Smooth muscle cell (in vitro differentiated cells): ENCODE results near the gene INSR. TPM values are rescaled to one million over a fixed set of nuclear protein-coding genes. Genes with fewer than 3 reads are reported as not detected.

Experiments used
- DNase-seq: peaks from one replicate; lab custom pipeline; 2025; ENCODE audit not compliant: unreplicated experiment; lab: John Stamatoyannopoulos, UW
- H2AFZ ChIP-seq: fragments of 200-600 bp; sonication (generic); 2 replicates; pipeline ENCODE4 v1.6.0; 2016; ENCODE audit warnings: antibody characterized with exemption, low read depth, mild to moderate bottlenecking
- H3F3A ChIP-seq: fragments of 200-600 bp; sonication (generic); 2 replicates; pipeline ENCODE4 v1.6.0; 2017; ENCODE audit warnings: antibody characterized with exemption, low read depth
- H3K27ac ChIP-seq: fragments of 200-600 bp; sonication (generic); 2 replicates; pipeline ENCODE4 v1.5.1; 2016; ENCODE audit warnings: low read depth, mild to moderate bottlenecking
- H3K27me3 ChIP-seq: fragments of 200-600 bp; sonication (generic); 2 replicates; pipeline ENCODE4 v1.6.1; 2016; ENCODE audit warnings: low read depth, mild to moderate bottlenecking
- H3K36me3 ChIP-seq: fragments of 200-600 bp; sonication (generic); 2 replicates; pipeline ENCODE4 v1.5.1; 2016; ENCODE audit warnings: low read depth
- H3K4me1 ChIP-seq: fragments of 200-600 bp; sonication (generic); 2 replicates; pipeline ENCODE4 v1.5.1; 2016; ENCODE audit warnings: low read depth
- H3K4me2 ChIP-seq: fragments of 200-600 bp; sonication (generic); 2 replicates; pipeline ENCODE4 v1.6.0; 2016; ENCODE audit warnings: mild to moderate bottlenecking
- H3K4me3 ChIP-seq: fragments of 200-600 bp; sonication (generic); 2 replicates; pipeline ENCODE4 v1.5.1; 2016; ENCODE audit warnings: mild to moderate bottlenecking
- H3K79me2 ChIP-seq: fragments of 200-600 bp; sonication (generic); 2 replicates; pipeline ENCODE4 v1.6.0; 2016; ENCODE audit warnings: low read depth, mild to moderate bottlenecking
- H3K9ac ChIP-seq: fragments of 200-600 bp; sonication (generic); 2 replicates; pipeline ENCODE4 v1.6.0; 2016; ENCODE audit warnings: low read depth
- H3K9me3 ChIP-seq: fragments of 200-600 bp; sonication (generic); replicated peaks from 2 replicates; pipeline ENCODE4 v1.5.1; 2016; ENCODE audit warnings: low read depth
- H4K20me1 ChIP-seq: fragments of 200-600 bp; sonication (generic); 2 replicates; pipeline ENCODE4 v1.6.0; 2016; ENCODE audit warnings: low read depth
- CTCF ChIP-seq: fragments of 200-600 bp; sonication (generic); IDR thresholded peaks from 2 replicates; pipeline ENCODE4 v1.5.1; 2017; ENCODE audit warnings: borderline replicate concordance, mild to moderate bottlenecking, antibody characterized with exemption; ENCODE audit not compliant: insufficient read depth, poor library complexity, severe bottlenecking
- WGBS: methylation state at CpG from one replicate; pipeline ENCODE4 v1.1.7; 2016; ENCODE audit warnings: low lambda C conversion rate; 5-methylcytosine and 5-hydroxymethylcytosine counted together
- polyA plus RNA-seq: library from polyadenylated mRNA; unstranded; fragments of >200 nt; fragmentation: Nextera tagmentation; extraction: Ambion mirVana; gene quantifications from 2 replicates; pipeline ENCODE4 v1.2.1, GENCODE V29; 2016
- total RNA-seq: library from RNA; depleted of rRNA; stranded (reverse); fragments of >200 nt; gene quantifications from 2 replicates; pipeline ENCODE4 v1.2.3, GENCODE V29; 2014

Gene INSR
- total and polyA plus RNA-seq, 2 experiments from 2014 or later, result 2.8 to 12.7 TPM

- no peaks in the 10 kb centered on the region for H3K9me3 ChIP-seq
- H3K79me2 ChIP-seq, result no peaks in the 10 kb centered on the region
These were observed 26.2 kb downstream of the INSR start for GRCh38 chr19:7267792-7268704.

GRCh38 chr19:7266832-7267231 is 27.4 kb downstream of the INSR start:
- no peak overlapping the region for H3K4me3 ChIP-seq
- H3K4me1 ChIP-seq, result no peaks in the 10 kb centered on the region
- H3K9ac ChIP-seq, result no peak overlapping the region
- H3K9me3 ChIP-seq, result no peaks in the 10 kb centered on the region
- no peak overlapping the region for H3K4me2 ChIP-seq
- no peak for TF ChIP-seq CTCF
- no peaks in the 10 kb centered on the region for H3K36me3 ChIP-seq
- no peak overlapping the region for H2AFZ ChIP-seq
- H3K27ac ChIP-seq, result no peak overlapping the region
- H4K20me1 ChIP-seq, result peaks cover 6% of the 10 kb centered on the region
- no peaks in the 10 kb centered on the region for H3K27me3 ChIP-seq
- H3K79me2 ChIP-seq, result no peaks in the 10 kb centered on the region
- no peak for DNase-seq
- WGBS, result 95% methylated on average over 7 of the region's 7 CpGs
- no peaks in the 10 kb centered on the region for H3F3A ChIP-seq

More at GRCh38 chr19:7267792-7268704, 26.2 kb downstream of the INSR start:
- no peaks in the 10 kb centered on the region for H3K36me3 ChIP-seq
- H3K4me2 ChIP-seq, result no peak overlapping the region
- WGBS, result 96% methylated on average over 22 of the region's 22 CpGs
- DNase-seq, result no peak
- H4K20me1 ChIP-seq, result peaks cover 11% of the 10 kb centered on the region
- H3K9ac ChIP-seq, result no peak overlapping the region
- no peak for TF ChIP-seq CTCF
- H3K4me1 ChIP-seq, result no peaks in the 10 kb centered on the region
- H3K4me3 ChIP-seq, result no peak overlapping the region
- H3F3A ChIP-seq, result no peaks in the 10 kb centered on the region
- no peak overlapping the region for H3K27ac ChIP-seq
- no peaks in the 10 kb centered on the region for H3K27me3 ChIP-seq
- no peak overlapping the region for H2AFZ ChIP-seq

GRCh38 chr19:7265963-7266362 is 28.3 kb downstream of the INSR start:
- DNase-seq, result no peak
- H3K36me3 ChIP-seq, result no peaks in the 10 kb centered on the region
- H3K9ac ChIP-seq, result no peak overlapping the region
- H3K27me3 ChIP-seq, result no peaks in the 10 kb centered on the region
- H3K79me2 ChIP-seq, result no peaks in the 10 kb centered on the region
- no peaks in the 10 kb centered on the region for H3F3A ChIP-seq
- H4K20me1 ChIP-seq, result peaks cover 6% of the 10 kb centered on the region
- no peak overlapping the region for H3K4me2 ChIP-seq
- H3K9me3 ChIP-seq, result no peaks in the 10 kb centered on the region
- no peak overlapping the region for H3K4me3 ChIP-seq
- no peak for TF ChIP-seq CTCF
- no peak overlapping the region for H3K27ac ChIP-seq
- no peaks in the 10 kb centered on the region for H3K4me1 ChIP-seq
- no peak overlapping the region for H2AFZ ChIP-seq
- WGBS, result 93% methylated on average over 5 of the region's 5 CpGs

GRCh38 chr19:7264858-7265257 is 29.4 kb downstream of the INSR start:
- Histone ChIP-seq H3F3A (no peaks in the 10 kb centered on the region), H3K4me1 (no peaks in the 10 kb centered on the region), H3K9me3 (no peaks in the 10 kb centered on the region), H2AFZ (no peak overlapping the region), H3K4me3 (no peak overlapping the region), H4K20me1 (peaks cover 13% of the 10 kb centered on the region), H3K4me2 (no peak overlapping the region), H3K79me2 (no peaks in the 10 kb centered on the region), H3K9ac (no peak overlapping the region), H3K27me3 (no peaks in the 10 kb centered on the region), H3K36me3 (no peaks in the 10 kb centered on the region), H3K27ac (no peak overlapping the region)
- WGBS, result 94% methylated on average over 4 of the region's 4 CpGs
- TF ChIP-seq CTCF, result no peak
- DNase-seq, result no peak
